Panc1 (cell line): Measurements from ENCODE around the gene SFRP5. TPM values are rescaled to one million over a fixed set of nuclear protein-coding genes. Genes with fewer than 3 reads are reported as not detected.

Experiments used
- ATAC-seq: fragments of 200-7000 bp; cut with Tn5 transposase; 2 replicates; pipeline ENCODE4 v1.9.1; 2020; ENCODE audit warnings: mild to moderate bottlenecking, moderate library complexity
- BruUV-seq: library from RNA; stranded (reverse); fragments of 400-500 nt; replicated peaks from 2 replicates; lab custom pipeline; 2021; lab: Mats Ljungman, UMichigan
- CTCF ChIA-PET: fragments of 300-600 bp; sonication (Branson Sonifier 250); formaldehyde crosslinking; loops from one replicate; lab custom pipeline; 2022; ENCODE audit warnings: antibody characterized with exemption; lab: Charles Lee
- POLR2A ChIA-PET: fragments of 300-600 bp; sonication (Branson Sonifier 250); formaldehyde crosslinking; loops from one replicate; lab custom pipeline; 2022; ENCODE audit warnings: antibody characterized with exemption; lab: Charles Lee
- DNase-seq: peaks from one replicate; pipeline ENCODE4 v3.0.0-alpha.2; 2010; ENCODE audit warnings: low read depth, low spot score
- H3K27ac ChIP-seq: 2 replicates; pipeline ENCODE4 v1.5.1; 2011; ENCODE audit warnings: mild to moderate bottlenecking, low read length, inconsistent platforms
- H3K27me3 ChIP-seq: fragments of 200-500 bp; sonication (Bioruptor generic); 2 replicates; pipeline ENCODE4 v1.6.0; 2014; ENCODE audit warnings: low read length, inconsistent platforms; ENCODE audit not compliant: control insufficient read depth, insufficient read depth
- H3K36me3 ChIP-seq: fragments of 200-500 bp; sonication (Bioruptor generic); 2 replicates; pipeline ENCODE4 v1.5.1; 2014; ENCODE audit warnings: inconsistent platforms, mild to moderate bottlenecking, low read length, moderate library complexity; ENCODE audit not compliant: control insufficient read depth, insufficient read depth
- H3K4me1 ChIP-seq: 2 replicates; pipeline ENCODE4 v1.5.1; 2011; ENCODE audit warnings: inconsistent platforms, mild to moderate bottlenecking, low read length, moderate library complexity; ENCODE audit not compliant: control insufficient read depth, insufficient read depth
- H3K4me3 ChIP-seq, 2 experiments: 2 replicates each; pipeline ENCODE4 v1.5.1; 2011 to 2012; ENCODE audit warnings: low read depth in 2 of 2, low read length in 2 of 2, mild to moderate bottlenecking in 2 of 2, inconsistent platforms in 1 of 2, moderate library complexity in 1 of 2
- H3K9me3 ChIP-seq: fragments of 200-500 bp; sonication (Bioruptor generic); 2 replicates; pipeline ENCODE4 v1.5.1; 2014; ENCODE audit warnings: low read depth, mild to moderate bottlenecking, inconsistent platforms, low read length, moderate library complexity; ENCODE audit not compliant: control insufficient read depth, insufficient read depth
- CTCF ChIP-seq: fragments of 450-650 bp; IDR thresholded peaks from 2 replicates; pipeline ENCODE4 v1.5.1; 2017; ENCODE audit warnings: mild to moderate bottlenecking
- POLR2AphosphoS5 ChIP-seq: IDR thresholded peaks from 2 replicates; pipeline ENCODE4 v1.6.1; 2012; ENCODE audit warnings: mild to moderate bottlenecking, low read depth, low read length, moderate library complexity
- SIN3A ChIP-seq: IDR thresholded peaks from 2 replicates; pipeline ENCODE4 v1.6.1; 2012; ENCODE audit warnings: low read depth, mild to moderate bottlenecking, low read length, moderate library complexity, borderline replicate concordance; ENCODE audit not compliant: insufficient read depth
- TCF7L2 ChIP-seq: IDR thresholded peaks from 2 replicates; pipeline ENCODE4 v1.6.1; 2011; ENCODE audit warnings: mild to moderate bottlenecking, low read depth, low read length, inconsistent platforms
- in situ Hi-C: cut with HindIII; loops from 2 replicates; pipeline ENCODE4 v1.10.0; 2016; ENCODE audit warnings: low sequenced_read_pairs, low pct_unique_long_range_greater_than_20kb
- intact Hi-C: fragments of 100-400 bp; cut with micrococcal nuclease; formaldehyde crosslinking; loops from one replicate; pipeline ENCODE4 v1.10.0; 2022; ENCODE audit not compliant: unreplicated experiment
- total RNA-seq: library from RNA; stranded (reverse); gene quantifications from one replicate; pipeline ENCODE4 v1.2.1, GENCODE V29; 2021; ENCODE audit not compliant: unreplicated experiment
- TF ChIP-seq, protein P1 (sequence below), 2 experiments: IDR thresholded peaks; 2 replicates each; pipeline ENCODE4 v1.6.1; 2011 to 2012; ENCODE audit warnings: low read depth in 2 of 2, control low read depth in 1 of 2, low read length in 1 of 2, mild to moderate bottlenecking in 1 of 2, moderate library complexity in 1 of 2; ENCODE audit not compliant: insufficient read depth in 1 of 2

Gene SFRP5
- total RNA-seq, 1 experiment from 2014 or later, result 0.64 TPM

- ATAC-seq (no peak), DNase-seq (no peak)
- Histone ChIP-seq H3K27ac (no peak overlapping the region), H3K36me3 (no peaks in the 10 kb centered on the region), H3K27me3 (peaks cover 6% of the 10 kb centered on the region), H3K4me1 (0 out of 2 replicates have a peak, but pooled peaks cover 3% of the 10 kb centered on the region), H3K4me3 (no peak overlapping the region), H3K9me3 (no peaks in the 10 kb centered on the region)
- in situ Hi-C loops, result no loop called here
- no TSS peak for BruUV-seq
- intact Hi-C loops, result no loop called here
- TF ChIP-seq SIN3A (no peak), CTCF (no peak), POLR2AphosphoS5 (no peak), TCF7L2 (no peak)
- TF ChIP-seq, protein P1, sequence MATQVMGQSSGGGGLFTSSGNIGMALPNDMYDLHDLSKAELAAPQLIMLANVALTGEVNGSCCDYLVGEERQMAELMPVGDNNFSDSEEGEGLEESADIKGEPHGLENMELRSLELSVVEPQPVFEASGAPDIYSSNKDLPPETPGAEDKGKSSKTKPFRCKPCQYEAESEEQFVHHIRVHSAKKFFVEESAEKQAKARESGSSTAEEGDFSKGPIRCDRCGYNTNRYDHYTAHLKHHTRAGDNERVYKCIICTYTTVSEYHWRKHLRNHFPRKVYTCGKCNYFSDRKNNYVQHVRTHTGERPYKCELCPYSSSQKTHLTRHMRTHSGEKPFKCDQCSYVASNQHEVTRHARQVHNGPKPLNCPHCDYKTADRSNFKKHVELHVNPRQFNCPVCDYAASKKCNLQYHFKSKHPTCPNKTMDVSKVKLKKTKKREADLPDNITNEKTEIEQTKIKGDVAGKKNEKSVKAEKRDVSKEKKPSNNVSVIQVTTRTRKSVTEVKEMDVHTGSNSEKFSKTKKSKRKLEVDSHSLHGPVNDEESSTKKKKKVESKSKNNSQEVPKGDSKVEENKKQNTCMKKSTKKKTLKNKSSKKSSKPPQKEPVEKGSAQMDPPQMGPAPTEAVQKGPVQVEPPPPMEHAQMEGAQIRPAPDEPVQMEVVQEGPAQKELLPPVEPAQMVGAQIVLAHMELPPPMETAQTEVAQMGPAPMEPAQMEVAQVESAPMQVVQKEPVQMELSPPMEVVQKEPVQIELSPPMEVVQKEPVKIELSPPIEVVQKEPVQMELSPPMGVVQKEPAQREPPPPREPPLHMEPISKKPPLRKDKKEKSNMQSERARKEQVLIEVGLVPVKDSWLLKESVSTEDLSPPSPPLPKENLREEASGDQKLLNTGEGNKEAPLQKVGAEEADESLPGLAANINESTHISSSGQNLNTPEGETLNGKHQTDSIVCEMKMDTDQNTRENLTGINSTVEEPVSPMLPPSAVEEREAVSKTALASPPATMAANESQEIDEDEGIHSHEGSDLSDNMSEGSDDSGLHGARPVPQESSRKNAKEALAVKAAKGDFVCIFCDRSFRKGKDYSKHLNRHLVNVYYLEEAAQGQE (IDR thresholded peaks at IDR 0.05; ENCODE audit: insufficient read depth in 1 of 2, low read depth in 2 of 2, low read length in 1 of 2), result no peak
- ChIA-PET POLR2A (no interaction called here), CTCF (interaction anchor here (0.6 kb wide), 1 partner anchor 278 kb away, joined by 6 read pairs; no protein-coding TSS in a partner anchor)
Observed at GRCh38 chr10:97766106-97766810, 5.5 kb downstream of the SFRP5 start.

- H3K9me3 ChIP-seq, result no peaks in the 10 kb centered on the region
- in situ Hi-C loops, result no loop called here
- H3K4me3 ChIP-seq, result no peak overlapping the region
- intact Hi-C loops, result no loop called here
- H3K36me3 ChIP-seq, result no peaks in the 10 kb centered on the region
- POLR2A ChIA-PET, result interaction anchor here (0.6 kb wide), 1 partner anchor 186 kb away, joined by 6 read pairs; no protein-coding TSS in a partner anchor
- no peaks in the 10 kb centered on the region; the same call in 1 of the 2 replicates for H3K27me3 ChIP-seq
- no peak for ATAC-seq
- CTCF ChIA-PET, result no interaction called here
- DNase-seq, result no peak
- no peaks in the 10 kb centered on the region for H3K4me1 ChIP-seq
- H3K27ac ChIP-seq, result no peak overlapping the region
- no TSS peak for BruUV-seq
- TF ChIP-seq TCF7L2 (no peak), SIN3A (no peak), POLR2AphosphoS5 (no peak)
- TF ChIP-seq, protein P1 (IDR thresholded peaks at IDR 0.05; ENCODE audit: insufficient read depth in 1 of 2, low read depth in 2 of 2, low read length in 1 of 2), result no peak
Observed at GRCh38 chr10:97765201-97765600, 6.6 kb downstream of the SFRP5 start.
